GM19452 (cell line): ENCODE measurements around the gene NIPAL3.

ENCODE experiments used
- ATAC-seq: cut with Tn5 transposase; IDR thresholded peaks from one replicate; pipeline ENCODE4 v1.9.1; 2021; ENCODE audit not compliant: unreplicated experiment

The NIPAL3 gene

DNA sequence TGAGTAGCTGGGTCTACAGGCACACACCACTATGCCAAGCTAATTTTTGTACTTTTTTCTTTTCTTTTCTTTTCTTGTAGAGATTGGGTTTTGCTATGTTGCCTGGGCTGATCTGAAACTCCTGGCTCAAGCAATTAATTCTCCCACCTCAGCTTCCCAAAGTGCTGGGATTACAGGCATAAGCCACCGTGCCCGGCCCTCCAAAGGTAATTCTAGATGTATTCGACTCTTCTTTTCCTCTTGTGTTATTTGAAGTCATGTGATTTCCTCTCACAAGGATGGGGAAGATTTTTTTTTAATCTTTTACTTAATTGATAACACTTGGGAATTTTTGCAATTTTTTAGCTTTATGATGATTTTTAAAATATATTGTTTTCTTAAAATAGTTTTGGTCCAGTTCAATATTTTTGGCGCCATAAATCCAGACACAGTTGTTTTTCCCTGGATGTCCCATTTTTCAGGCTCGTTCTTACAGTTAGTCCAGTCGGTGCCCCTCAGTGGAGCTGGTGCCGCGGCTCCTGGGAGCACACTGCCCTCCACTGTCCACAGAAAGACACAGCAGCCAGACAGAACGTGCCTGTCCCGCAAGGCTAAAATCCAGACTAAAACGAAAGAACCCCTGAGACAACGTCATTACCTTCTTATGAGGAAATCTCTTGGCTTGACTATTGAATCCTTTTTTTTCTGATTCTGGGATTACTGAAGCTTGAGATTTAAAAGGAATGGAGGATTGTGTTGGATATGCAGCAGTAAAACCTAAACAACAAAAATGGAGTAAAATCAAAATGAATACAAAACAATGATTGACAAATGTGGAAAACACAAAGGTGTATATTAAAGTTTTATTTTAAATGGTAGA lies 24.4 kb upstream of the NIPAL3 start:
- peak; percentile 47 for ATAC-seq

DNA sequence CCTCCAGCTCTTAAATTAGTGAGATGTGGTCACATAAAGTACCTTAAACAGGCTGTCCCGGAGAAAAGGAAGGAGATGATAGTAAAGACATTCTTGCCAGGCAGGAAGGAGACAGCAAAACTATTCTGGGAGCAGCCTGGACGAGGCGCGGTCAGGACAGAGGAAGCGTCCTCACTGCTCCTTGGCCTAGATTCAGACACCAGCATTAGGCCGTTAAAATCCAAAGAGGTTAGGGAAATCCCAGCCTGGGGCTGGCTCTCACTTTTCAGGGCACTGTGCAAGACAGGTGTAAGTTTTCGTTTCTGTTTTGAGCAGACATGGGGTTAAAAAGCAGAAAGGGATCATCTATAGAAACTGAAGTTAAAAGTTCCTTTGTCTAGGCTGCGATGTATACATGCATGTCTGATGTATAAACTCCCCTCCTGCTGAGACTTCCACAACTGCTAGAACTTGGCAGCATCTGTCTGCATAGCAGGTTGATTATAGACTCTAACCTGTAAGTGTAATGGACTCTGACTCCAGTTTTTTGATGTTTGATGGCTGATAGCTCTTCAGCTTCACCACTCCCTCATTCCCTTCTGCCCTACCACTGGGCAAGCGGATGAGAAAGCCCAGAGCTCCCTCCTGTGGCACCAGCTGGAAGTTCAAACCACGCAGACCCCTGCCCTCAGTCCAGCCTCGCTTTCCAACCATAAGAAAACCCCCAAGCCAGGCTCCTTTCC lies 23.6 kb upstream of the NIPAL3 start:
- ATAC-seq, result peak; percentile 56

GRCh38 chr1:24392604-24392946 lies 23.0 kb upstream of the NIPAL3 start:
- no peak for ATAC-seq

- no peak for ATAC-seq
Measured at GRCh38 chr1:24392982-24393650, 22.5 kb upstream of the NIPAL3 start.

GRCh38 chr1:24393892-24394291 lies 21.7 kb upstream of the NIPAL3 start:
- no peak for ATAC-seq

- ATAC-seq, result no peak
Measured at GRCh38 chr1:24400065-24400464, 15.5 kb upstream of the NIPAL3 start.

DNA sequence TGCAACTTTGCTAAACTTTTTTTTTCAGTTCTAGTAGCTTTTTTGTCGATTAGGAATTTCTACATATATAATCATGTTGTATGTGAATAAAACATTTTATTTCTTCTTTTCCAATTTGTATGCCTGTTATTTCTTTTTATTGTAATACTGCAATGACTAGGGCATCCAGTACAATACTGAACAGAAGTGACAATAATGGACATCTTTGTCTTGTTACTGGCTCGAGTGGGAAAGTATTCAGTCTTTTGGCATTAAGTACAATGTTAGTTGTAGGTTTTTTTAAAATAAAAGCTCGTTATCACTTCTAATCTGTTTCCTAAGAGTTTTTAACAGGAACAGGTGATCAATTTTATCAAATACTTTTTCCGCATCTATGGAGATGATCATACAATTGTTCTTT lies 11.8 kb upstream of the NIPAL3 start:
- no peak for ATAC-seq

DNA sequence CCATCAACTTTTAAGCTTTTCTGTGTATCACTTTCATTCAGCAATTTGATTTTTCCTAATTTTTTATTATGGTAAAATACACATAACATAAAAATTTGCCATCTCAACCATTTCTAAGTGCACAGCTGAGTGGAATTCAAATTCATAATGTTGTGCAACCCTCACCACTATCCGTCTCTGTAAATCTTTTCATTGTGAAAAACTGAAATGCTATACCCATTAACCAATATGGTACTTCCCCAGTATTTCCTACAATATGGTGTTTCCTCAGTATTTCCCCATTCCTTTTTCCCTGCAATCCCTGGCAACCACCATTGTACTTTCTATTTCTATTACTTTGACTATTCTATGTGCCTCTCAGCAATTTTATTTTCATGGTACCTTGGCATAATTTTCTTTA lies 8.8 kb upstream of the NIPAL3 start:
- ATAC-seq, result no peak

- no peak for ATAC-seq
Measured at GRCh38 chr1:24409535-24409934, 6.1 kb upstream of the NIPAL3 start.

- no peak for ATAC-seq
Measured at GRCh38 chr1:24410750-24411149, 4.9 kb upstream of the NIPAL3 start.

GRCh38 chr1:24411963-24412362 lies 3.6 kb upstream of the NIPAL3 start:
- ATAC-seq, result no peak

DNA sequence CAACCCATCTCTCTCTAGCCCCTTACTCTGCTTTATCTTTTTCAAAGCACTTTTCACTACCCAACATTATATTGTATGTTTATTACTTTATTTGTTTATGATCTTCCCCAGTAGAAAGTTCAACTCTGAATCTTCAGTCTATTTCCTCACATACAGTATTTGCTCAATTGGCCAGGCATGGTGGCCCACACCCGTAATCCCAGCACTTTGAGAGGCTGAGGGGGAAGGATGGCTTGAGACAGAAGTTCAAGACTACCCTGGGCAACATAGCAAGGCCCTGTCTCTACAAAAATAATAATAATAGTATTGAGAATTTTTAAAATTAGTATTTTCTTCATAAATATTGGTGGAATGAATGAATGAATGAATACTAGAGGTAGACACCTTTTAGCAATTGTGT lies 3.2 kb upstream of the NIPAL3 start:
- ATAC-seq, result no peak

GRCh38 chr1:24413350-24414163 lies 2.0 kb upstream of the NIPAL3 start, which contains the start of gene STPG1:
STPG1 (minus strand) TSS chr1:24413782; CDS start chr1:24401388, 12,394 bp downstream.
- no peak for ATAC-seq

DNA sequence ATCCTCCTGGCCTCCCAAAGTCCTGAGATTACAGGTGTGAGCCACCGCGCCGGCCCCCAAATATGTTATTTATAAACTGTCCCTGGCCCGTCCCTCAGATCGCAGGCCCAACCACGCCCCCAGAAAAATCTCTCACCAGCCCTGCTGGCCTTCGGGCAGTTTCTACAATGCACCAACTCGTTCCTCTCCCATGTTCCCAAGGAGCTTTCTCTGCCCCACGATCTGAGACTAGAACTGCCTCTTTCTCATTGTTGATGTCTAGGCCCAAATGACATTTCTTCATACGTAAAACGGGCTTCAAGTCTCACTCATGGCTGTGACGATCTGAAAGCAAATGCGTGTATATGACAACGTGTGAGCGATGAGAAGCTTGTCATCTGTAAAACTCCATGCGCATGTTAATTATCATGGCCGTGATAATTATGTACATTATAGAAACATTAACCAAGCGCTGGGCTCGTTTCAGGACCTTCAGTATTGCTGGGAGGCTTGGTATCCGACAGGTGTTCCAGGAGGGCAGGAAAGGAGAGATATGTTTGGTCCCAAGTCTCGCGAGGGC lies 748 bp upstream of the NIPAL3 start:
- no peak for ATAC-seq

GRCh38 chr1:24415910-24416665 lies 486 bp downstream of the NIPAL3 start:
- ATAC-seq, result peak; percentile 10

DNA sequence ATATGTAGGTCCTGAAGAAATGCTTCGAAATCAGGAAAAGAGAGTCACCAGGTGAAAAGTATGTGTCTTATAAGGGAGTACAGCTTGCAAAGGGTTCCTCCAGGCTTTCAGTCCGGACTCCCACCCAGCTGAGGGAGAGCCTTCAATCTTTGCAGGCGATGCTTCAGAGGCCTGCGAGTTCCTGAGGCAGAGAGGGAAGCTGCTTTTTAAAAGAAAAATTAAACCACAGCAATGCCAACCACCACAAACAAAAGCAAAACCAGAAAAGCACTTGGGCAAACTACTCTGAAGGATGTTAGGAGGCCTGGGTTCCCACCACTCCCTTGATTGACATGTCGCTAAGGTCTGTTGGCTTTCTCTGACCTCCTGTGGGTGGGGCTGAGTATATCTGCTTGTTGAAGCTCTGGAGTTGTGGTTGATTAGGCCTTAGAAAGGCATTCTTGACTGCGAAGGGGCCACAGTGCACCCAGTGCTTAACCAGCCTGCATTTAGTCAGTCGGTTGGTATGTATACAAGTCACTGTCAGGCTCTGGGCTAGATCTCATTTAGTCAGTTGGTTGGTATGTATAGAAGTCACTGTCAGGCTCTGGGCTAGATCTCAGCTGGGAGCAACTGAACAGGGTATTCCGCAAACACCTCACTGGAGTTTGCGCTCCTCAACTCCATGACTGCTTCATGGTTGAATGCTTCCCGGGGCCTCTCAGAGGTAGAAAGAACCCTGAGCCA lies 1.2 kb downstream of the NIPAL3 start:
- no peak for ATAC-seq

- no peak for ATAC-seq
Measured at GRCh38 chr1:24417681-24418080, 2.1 kb downstream of the NIPAL3 start.

DNA sequence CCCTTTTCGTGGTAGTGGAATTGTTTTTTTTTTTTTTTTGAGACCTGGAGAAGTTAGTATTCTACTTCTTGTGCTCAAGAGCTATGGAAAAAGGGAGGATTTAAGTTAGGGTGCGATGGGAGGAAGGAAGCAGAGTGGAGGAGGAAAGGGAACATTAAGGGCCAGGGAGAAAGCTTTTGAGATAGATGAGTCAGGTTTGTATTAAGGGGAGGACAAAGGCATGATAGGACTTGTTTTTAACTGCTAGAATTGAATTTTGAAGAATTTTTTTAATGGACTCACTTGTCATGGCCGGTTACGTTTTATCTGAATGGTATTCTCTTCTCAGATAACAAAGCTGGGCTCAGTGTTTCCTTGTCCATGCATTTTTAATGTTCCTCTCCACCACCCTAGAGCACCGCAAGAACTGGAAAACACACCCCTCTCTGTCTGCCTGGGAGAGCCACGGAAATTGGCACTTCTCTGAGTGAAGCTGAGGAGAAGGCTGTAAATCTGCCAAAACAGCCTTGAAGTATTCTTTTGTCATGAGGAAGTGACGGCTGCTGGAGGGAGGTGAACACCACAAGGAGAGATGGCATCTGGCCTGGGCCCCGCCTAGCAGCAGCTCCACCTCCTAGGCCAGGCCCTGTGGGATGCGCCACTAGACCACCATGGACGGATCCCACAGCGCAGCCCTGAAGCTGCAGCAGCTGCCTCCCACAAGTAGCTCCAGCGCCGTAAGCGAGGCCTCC lies 3.5 kb downstream of the NIPAL3 start:
- no peak for ATAC-seq

- no peak for ATAC-seq
Measured at GRCh38 chr1:24420547-24420946, 4.9 kb downstream of the NIPAL3 start.
